Fibroblast of lung (primary cell): Measurements from ENCODE around the gene SLC38A10.

Experiments
- CTCF ChIP-seq, 2 donors: IDR thresholded peaks in 1 of 2; conservative IDR thresholded peaks in 1 of 2; 1 replicate in 1 of 2; 2 replicates in 1 of 2; pipeline ENCODE4 v1.5.1; 2011 to 2012; ENCODE audit warnings: low read length in 2 of 2, control low read depth in 1 of 2, inconsistent platforms in 1 of 2, low read depth in 1 of 2, mild to moderate bottlenecking in 1 of 2
- EZH2 ChIP-seq: IDR thresholded peaks from 2 replicates; pipeline ENCODE4 v1.5.1; 2012; ENCODE audit warnings: low read length, control low read depth, mild to moderate bottlenecking; ENCODE audit errors: missing control alignments

DNA sequence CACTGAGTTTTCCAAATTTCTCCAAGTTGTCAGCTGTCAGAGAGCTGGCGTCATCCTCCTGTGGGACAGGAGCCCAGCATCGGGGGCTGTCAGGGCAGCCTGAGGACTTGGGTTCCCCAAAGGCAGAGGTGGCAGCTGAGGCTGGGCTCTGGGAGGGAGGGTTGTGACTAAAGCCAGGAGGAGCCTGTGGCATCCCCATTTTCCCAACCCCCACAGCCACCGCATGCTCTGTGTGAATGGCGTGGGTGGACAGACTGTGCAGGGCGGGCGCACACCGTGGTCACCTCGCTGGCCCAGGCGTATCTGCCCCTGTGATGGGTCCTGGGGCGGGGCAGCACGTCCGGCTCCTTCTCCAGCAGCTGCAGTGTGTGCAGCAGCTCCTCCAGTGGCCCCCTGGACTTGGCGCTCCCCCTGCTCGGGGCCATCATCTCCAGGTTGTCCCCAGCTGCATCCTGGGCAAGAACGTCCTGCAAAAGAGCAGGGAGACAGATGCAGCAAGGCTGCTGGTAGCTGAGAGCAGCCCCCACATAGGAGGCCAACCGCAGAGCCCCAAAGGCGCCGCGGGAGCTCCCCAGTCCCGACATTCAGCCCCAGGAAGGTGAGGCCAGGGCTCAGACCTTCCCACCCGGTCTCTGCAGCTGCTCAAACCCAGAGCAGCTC is 97.1 kb downstream of the SLC38A10 start:
- TF ChIP-seq EZH2 (no peak), CTCF (conservative IDR thresholded peaks at IDR 0.05 in 1 of 2, IDR thresholded peaks at IDR 0.05 in 1 of 2; ENCODE audit: low read depth in 1 of 2, low read length in 2 of 2) (no peak)
